PC-3 (cell line): ENCODE measurements around the gene TMEM204. TPM values are rescaled to one million over a fixed set of nuclear protein-coding genes. Genes with fewer than 3 reads are reported as not detected.

ENCODE experiments used
- ATAC-seq: fragments of 200-7000 bp; cut with Tn5 transposase; 2 replicates; pipeline ENCODE4 v1.9.1; 2020; ENCODE audit warnings: mild to moderate bottlenecking, moderate library complexity
- BruUV-seq: library from RNA; stranded (reverse); fragments of 400-500 nt; replicated peaks from 2 replicates; lab custom pipeline; 2021; lab: Mats Ljungman, UMichigan
- CTCF ChIA-PET: fragments of 300-600 bp; sonication (Branson Sonifier 250); formaldehyde crosslinking; loops from one replicate; lab custom pipeline; 2022; ENCODE audit warnings: antibody characterized with exemption; lab: Charles Lee
- POLR2A ChIA-PET: fragments of 300-600 bp; sonication (Branson Sonifier 250); formaldehyde crosslinking; loops from one replicate; lab custom pipeline; 2022; ENCODE audit warnings: antibody characterized with exemption; ENCODE audit not compliant: unreplicated experiment; lab: Charles Lee
- DNase-seq: peaks from one replicate; pipeline ENCODE4 v3.0.0-alpha.2; 2015
- H2AFZ ChIP-seq: fragments of 300-600 bp; sonication (generic); 2 replicates; pipeline ENCODE4 v1.6.0; 2016; ENCODE audit warnings: antibody characterized with exemption, low read length
- H3F3A ChIP-seq: fragments of 300-600 bp; sonication (generic); one replicate; pipeline ENCODE4 v1.6.0; 2017; ENCODE audit warnings: antibody characterized with exemption, low read length, control low read depth, mild to moderate bottlenecking; ENCODE audit not compliant: unreplicated experiment
- H3K27ac ChIP-seq: fragments of 300-600 bp; sonication (generic); 2 replicates; pipeline ENCODE4 v1.5.1; 2016; ENCODE audit warnings: mild to moderate bottlenecking, low read length
- H3K27me3 ChIP-seq: fragments of 300-600 bp; sonication (generic); 2 replicates; pipeline ENCODE4 v1.6.1; 2016; ENCODE audit warnings: low read length, mixed read lengths
- H3K36me3 ChIP-seq: fragments of 300-600 bp; sonication (generic); 2 replicates; pipeline ENCODE4 v1.6.1; 2016; ENCODE audit warnings: low read depth, mixed run types, low read length, mixed read lengths
- H3K4me1 ChIP-seq: fragments of 300-600 bp; sonication (generic); 2 replicates; pipeline ENCODE4 v1.5.1; 2016; ENCODE audit warnings: low read length; ENCODE audit not compliant: insufficient read depth
- H3K4me2 ChIP-seq: fragments of 300-600 bp; sonication (generic); 2 replicates; pipeline ENCODE4 v1.6.0; 2016; ENCODE audit warnings: low read length
- H3K4me3 ChIP-seq: fragments of 300-600 bp; sonication (generic); 2 replicates; pipeline ENCODE4 v1.5.1; 2016; ENCODE audit warnings: mild to moderate bottlenecking, low read length, mixed read lengths
- H3K79me2 ChIP-seq: fragments of 300-600 bp; sonication (generic); 2 replicates; pipeline ENCODE4 v1.6.1; 2017; ENCODE audit warnings: low read length, mixed read lengths
- H3K9ac ChIP-seq: fragments of 300-600 bp; sonication (generic); 2 replicates; pipeline ENCODE4 v1.6.0; 2016; ENCODE audit warnings: mild to moderate bottlenecking, low read length
- H3K9me2 ChIP-seq: fragments of 300-600 bp; sonication (generic); replicated peaks from 2 replicates; pipeline ENCODE4 v1.6.1; 2016; ENCODE audit warnings: mixed run types, low read length, mixed read lengths
- H3K9me3 ChIP-seq: fragments of 300-600 bp; sonication (generic); 2 replicates; pipeline ENCODE4 v1.6.1; 2016; ENCODE audit warnings: low read length, mixed read lengths
- H4K20me1 ChIP-seq: fragments of 300-600 bp; sonication (generic); 2 replicates; pipeline ENCODE4 v1.6.1; 2016; ENCODE audit warnings: low read length, mixed read lengths
- EZH2 ChIP-seq: fragments of 300-600 bp; sonication (generic); IDR thresholded peaks from one replicate; pipeline ENCODE4 v1.6.1; 2017; ENCODE audit warnings: antibody characterized with exemption, mild to moderate bottlenecking, low read length; ENCODE audit not compliant: unreplicated experiment
- EZH2phosphoT487 ChIP-seq: fragments of 300-600 bp; sonication (generic); IDR thresholded peaks from 2 replicates; pipeline ENCODE4 v1.6.1; 2018; ENCODE audit warnings: mild to moderate bottlenecking, antibody characterized with exemption, low read length, borderline replicate concordance
- intact Hi-C: fragments of 100-400 bp; cut with micrococcal nuclease; formaldehyde crosslinking; loops from 2 replicates; pipeline ENCODE4 v1.9.0; 2023
- total RNA-seq: library from RNA; depleted of rRNA; stranded (reverse); fragments of >200 nt; gene quantifications from 2 replicates; pipeline ENCODE4 v1.2.3, GENCODE V29; 2014
- TF ChIP-seq, protein P1 (sequence below): fragments of 300-600 bp; sonication (generic); conservative IDR thresholded peaks from 2 replicates; pipeline ENCODE4 v1.5.1; 2017; ENCODE audit warnings: antibody characterized with exemption, low read depth, mild to moderate bottlenecking, low read length

Gene TMEM204
- total RNA-seq, 1 experiment from 2014 or later: not detected

DNA sequence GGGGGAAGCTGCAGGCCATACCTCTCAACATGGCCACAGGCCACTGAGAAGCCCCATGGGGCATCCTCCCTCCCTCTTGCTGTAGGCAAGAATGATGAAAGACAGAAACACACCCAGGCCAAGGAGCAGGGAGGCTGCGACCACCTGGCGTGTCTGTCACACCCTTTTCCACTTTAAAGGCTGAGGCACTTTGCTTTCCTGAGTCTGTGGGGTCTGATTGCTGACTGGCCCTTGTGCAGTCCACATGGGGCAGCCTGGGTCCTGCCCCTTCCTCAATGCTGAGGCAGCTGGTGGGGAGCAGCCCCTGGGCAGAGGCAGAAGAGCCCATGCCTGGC lies 8.7 kb downstream of the TMEM204 start:
- DNase-seq: no peak
- H3K9me2 ChIP-seq: no peaks in the 10 kb centered on the region
- no peak overlapping the region for H3K4me2 ChIP-seq
- ChIA-PET POLR2A (no interaction called here), CTCF (no interaction called here)
- no TSS peak for BruUV-seq
- H3K36me3 ChIP-seq: no peaks in the 10 kb centered on the region
- H3K27ac ChIP-seq: no peak overlapping the region
- H4K20me1 ChIP-seq: no peaks in the 10 kb centered on the region
- H3K79me2 ChIP-seq: no peaks in the 10 kb centered on the region
- H3K27me3 ChIP-seq: no peaks in the 10 kb centered on the region
- TF ChIP-seq, protein P1, sequence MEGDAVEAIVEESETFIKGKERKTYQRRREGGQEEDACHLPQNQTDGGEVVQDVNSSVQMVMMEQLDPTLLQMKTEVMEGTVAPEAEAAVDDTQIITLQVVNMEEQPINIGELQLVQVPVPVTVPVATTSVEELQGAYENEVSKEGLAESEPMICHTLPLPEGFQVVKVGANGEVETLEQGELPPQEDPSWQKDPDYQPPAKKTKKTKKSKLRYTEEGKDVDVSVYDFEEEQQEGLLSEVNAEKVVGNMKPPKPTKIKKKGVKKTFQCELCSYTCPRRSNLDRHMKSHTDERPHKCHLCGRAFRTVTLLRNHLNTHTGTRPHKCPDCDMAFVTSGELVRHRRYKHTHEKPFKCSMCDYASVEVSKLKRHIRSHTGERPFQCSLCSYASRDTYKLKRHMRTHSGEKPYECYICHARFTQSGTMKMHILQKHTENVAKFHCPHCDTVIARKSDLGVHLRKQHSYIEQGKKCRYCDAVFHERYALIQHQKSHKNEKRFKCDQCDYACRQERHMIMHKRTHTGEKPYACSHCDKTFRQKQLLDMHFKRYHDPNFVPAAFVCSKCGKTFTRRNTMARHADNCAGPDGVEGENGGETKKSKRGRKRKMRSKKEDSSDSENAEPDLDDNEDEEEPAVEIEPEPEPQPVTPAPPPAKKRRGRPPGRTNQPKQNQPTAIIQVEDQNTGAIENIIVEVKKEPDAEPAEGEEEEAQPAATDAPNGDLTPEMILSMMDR: no peak
- TF ChIP-seq EZH2: no peak
- TF ChIP-seq EZH2phosphoT487: no peak
- H3K9me3 ChIP-seq: no peaks in the 10 kb centered on the region
- no peak overlapping the region for H2AFZ ChIP-seq
- ATAC-seq: no peak
- no peaks in the 10 kb centered on the region for H3F3A ChIP-seq
- intact Hi-C loops: no loop called here
- H3K4me1 ChIP-seq: peaks cover 20% of the 10 kb centered on the region
- H3K4me3 ChIP-seq: no peak overlapping the region
- no peak overlapping the region for H3K9ac ChIP-seq

DNA sequence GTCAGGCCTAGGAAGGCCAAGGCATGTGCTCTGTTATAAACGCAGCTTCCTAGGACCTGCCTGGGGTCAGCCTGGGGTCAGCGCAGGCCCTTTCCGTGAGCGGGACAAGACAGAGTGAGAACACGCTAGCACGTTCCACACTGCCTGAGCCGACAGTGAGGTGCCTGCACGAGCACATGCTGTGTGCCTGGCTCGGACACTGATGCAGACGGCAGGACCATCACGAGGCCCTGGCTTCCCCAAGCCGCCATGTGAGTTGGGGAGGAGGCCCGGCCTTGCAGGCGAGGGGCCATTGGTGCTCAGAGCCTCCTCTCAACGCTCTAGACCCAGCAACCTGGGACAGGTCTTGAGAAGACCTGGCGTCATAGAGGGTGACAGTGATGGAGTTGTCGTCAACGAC lies 9.1 kb downstream of the TMEM204 start:
- Histone ChIP-seq H3K27ac (peak overlapping the region; percentile 84), H3K36me3 (no peaks in the 10 kb centered on the region), H3K79me2 (no peaks in the 10 kb centered on the region), H3K9ac (peak overlapping the region; percentile 36; the same call in 1 of the 2 replicates), H3K27me3 (no peaks in the 10 kb centered on the region), H4K20me1 (no peaks in the 10 kb centered on the region), H3K9me3 (no peaks in the 10 kb centered on the region), H2AFZ (no peak overlapping the region), H3K4me2 (peak overlapping the region; percentile 60), H3K9me2 (no peaks in the 10 kb centered on the region), H3K4me1 (peaks cover 20% of the 10 kb centered on the region), H3K4me3 (no peak overlapping the region), H3F3A (no peaks in the 10 kb centered on the region)
- ChIA-PET CTCF (no interaction called here), POLR2A (no interaction called here)
- TF ChIP-seq, protein P1: no peak
- TF ChIP-seq EZH2phosphoT487: no peak
- TF ChIP-seq EZH2: no peak
- no TSS peak for BruUV-seq
- no peak for DNase-seq
- no peak for ATAC-seq
- intact Hi-C loops: no loop called here

DNA sequence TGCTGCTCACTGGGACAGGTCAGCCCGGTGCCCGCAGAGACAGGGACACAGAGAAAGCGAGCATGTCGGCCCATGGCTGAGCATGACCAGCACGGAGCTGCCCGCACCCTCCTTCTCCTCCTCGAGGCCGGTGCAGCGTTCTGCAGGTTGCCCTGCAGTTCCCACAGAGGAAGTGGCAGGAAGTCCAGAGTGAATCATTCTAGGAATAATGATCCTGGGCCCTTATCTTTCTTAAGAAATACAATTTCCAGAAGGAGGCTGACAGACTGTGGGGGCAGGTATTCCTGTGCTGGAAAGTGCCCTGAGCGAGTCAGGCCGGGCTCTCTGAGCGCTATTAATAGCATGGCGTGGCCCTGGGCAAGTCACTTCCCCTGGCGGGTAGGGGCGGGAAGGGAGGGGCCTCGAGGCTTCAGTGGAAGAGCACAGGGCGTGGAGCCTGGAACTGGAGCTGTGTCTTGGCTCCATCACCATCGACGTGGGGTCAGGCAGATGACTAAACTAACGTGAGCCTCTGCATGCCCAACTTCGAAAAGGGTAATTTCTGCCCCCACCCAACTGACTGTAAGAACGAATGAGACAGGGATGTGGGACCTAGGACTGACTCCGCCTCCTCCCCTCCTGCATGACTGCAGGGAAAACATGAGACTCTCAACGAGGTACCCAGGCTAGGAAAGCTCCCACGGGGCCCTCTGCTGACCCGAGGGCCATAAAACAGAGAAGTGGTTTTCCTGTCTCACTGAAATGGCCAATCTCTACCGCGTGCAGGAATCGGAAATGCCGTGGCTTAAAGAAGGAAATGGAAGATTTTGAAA lies 9.8 kb downstream of the TMEM204 start:
- TF ChIP-seq, protein P1: 0 out of 2 replicates have a peak, but pooled peaks have one; percentile 18
- TF ChIP-seq EZH2phosphoT487: no peak
- no peaks in the 10 kb centered on the region for H3K9me3 ChIP-seq
- intact Hi-C loops: no loop called here
- no peaks in the 10 kb centered on the region for H3K9me2 ChIP-seq
- no peaks in the 10 kb centered on the region for H3K27me3 ChIP-seq
- ChIA-PET CTCF (no interaction called here), POLR2A (interaction anchor here (0.7 kb wide), 1 partner anchor 961 kb away, joined by 5 read pairs; no protein-coding TSS in a partner anchor)
- DNase-seq (peak; percentile 74), ATAC-seq (peak; percentile 77)
- BruUV-seq: no TSS peak
- H3K79me2 ChIP-seq: no peaks in the 10 kb centered on the region
- peak overlapping the region; percentile 60 for H3K4me2 ChIP-seq
- no peaks in the 10 kb centered on the region for H3K36me3 ChIP-seq
- H3K27ac ChIP-seq: peak overlapping the region; percentile 84
- H4K20me1 ChIP-seq: no peaks in the 10 kb centered on the region
- peak overlapping the region; percentile 86; the same call in 1 of the 2 replicates for H2AFZ ChIP-seq
- H3F3A ChIP-seq: no peaks in the 10 kb centered on the region
- H3K4me3 ChIP-seq: no peak overlapping the region
- H3K4me1 ChIP-seq: peaks cover 23% of the 10 kb centered on the region
- H3K9ac ChIP-seq: peak overlapping the region; percentile 36; the same call in 1 of the 2 replicates
